GM18502 (cell line): Measurements from ENCODE around the gene PPP3CA.
"Not testable (repeated sequence)": the region's sequence is repeated elsewhere in the genome, so short reads cannot be mapped to it uniquely, and the experiment has no call there.

ENCODE experiments used
- ATAC-seq: cut with Tn5 transposase; IDR thresholded peaks from one replicate; pipeline ENCODE4 v1.9.1; 2021; ENCODE audit warnings: mild to moderate bottlenecking; ENCODE audit not compliant: unreplicated experiment, poor library complexity

The PPP3CA gene

GRCh38 chr4:101033986-101034385, 313.3 kb downstream of the PPP3CA start:
- ATAC-seq: no peak

DNA sequence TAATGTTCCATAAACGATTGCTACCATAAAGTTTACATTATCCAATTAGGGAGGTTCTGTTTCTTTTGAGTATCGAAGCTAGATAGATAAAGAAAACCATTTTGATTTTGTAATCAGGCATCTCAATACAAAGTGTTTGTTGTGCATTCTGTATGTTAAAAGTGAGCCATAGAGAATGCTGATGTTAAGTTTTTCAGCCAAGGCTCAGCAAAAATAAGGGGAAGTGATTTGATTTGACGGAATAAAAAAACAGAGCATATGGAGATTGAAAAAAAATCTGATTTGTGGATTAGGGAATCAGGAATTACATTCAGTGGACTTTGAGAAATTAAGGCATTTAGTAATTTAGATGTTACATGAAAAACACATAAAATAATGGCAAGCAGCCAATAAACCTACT, 314.8 kb downstream of the PPP3CA start:
- no peak for ATAC-seq

DNA sequence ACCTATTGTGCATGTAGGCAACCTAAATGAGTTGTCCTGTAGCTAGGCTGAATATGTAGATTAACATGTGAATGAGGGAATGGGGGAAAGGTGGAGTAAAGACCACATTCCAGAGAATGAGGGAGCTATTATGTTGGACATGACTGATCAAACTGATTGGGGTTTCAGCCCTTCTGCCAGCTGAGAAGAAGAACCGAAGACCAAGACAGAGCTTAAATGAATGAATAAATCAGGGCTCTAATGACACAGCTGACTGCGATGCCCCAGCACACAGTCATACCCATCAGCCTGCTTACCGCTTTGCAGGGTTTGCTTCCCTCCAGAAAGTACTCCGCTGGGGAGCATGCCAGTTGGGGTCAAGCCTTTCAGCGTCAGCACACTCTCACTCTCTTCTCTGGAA, 315.4 kb downstream of the PPP3CA start:
- ATAC-seq: no peak

GRCh38 chr4:101028886-101029285, 318.4 kb downstream of the PPP3CA start:
- no peak for ATAC-seq

DNA sequence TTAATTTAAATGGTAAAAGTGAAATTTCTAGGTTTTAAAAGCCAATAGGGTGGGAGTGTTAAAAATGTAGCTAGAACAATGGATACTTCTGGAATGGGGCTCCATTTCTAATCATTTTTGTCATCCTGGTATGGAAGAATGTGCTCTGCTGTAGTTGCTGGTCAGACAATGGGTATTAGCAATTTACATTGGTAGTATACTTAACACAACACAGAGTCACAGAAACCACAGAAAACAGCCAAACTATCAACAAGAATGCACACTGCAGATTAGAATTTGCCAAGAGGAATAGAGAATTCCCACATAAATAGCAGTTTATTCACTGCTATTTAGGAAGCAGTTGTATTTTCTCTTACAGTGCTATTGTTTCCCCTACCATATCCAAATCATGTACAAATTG, 319.6 kb downstream of the PPP3CA start:
- no peak for ATAC-seq

- no peak for ATAC-seq
Measured at GRCh38 chr4:101025755-101026154, 321.6 kb downstream of the PPP3CA start.

- ATAC-seq: no peak
Measured at GRCh38 chr4:101022151-101023024, 324.9 kb downstream of the PPP3CA start.

GRCh38 chr4:101020956-101021355, 326.4 kb downstream of the PPP3CA start:
- peak; percentile 69 for ATAC-seq

GRCh38 chr4:101019941-101020401, 327.4 kb downstream of the PPP3CA start:
- ATAC-seq: peak; percentile 41

DNA sequence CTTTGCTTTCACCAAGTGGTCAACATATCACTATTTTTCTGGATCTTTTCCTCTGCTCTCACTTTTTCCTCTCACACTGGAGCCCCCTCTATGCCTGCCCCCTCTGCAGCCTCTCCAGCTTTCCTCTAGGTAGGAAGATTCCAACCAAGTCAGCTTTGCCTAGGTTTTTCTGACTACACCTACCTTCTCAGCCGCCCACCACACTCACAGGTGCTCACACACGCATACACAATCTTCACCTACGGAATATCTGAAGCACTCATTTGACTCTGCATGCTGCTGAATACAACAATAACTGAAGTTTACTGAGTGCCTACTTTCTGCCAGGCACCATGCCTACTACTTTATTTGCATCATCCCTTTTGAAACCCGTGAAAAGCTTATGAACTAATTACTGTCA, 328.0 kb downstream of the PPP3CA start:
- no peak for ATAC-seq

- peak; percentile 72 for ATAC-seq
Measured at GRCh38 chr4:101018836-101019235, 328.5 kb downstream of the PPP3CA start.

- ATAC-seq: peak; percentile 44
Measured at GRCh38 chr4:101014417-101014816, 332.9 kb downstream of the PPP3CA start.

- no peak for ATAC-seq
Measured at GRCh38 chr4:101010987-101011386, 336.3 kb downstream of the PPP3CA start.

DNA sequence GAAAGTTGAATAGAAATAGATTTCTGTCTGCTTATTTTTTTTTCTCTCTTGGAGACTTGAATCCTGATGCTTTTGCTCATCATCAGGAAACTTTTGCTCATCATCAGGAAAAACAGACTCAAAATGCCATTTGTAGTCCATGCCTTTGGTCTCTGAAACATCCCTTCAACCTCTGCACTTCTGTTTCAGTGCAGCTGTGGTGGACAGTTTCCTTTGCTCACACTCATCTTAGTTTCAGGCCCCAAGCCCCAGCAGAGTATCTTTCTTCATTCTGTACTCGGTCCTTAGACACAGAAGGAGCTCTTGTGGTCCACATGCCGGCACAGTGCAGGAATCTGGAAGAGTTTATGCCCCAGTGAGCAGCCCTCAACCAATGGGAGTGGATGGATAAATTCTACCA, 337.9 kb downstream of the PPP3CA start:
- peak; percentile 53 for ATAC-seq

DNA sequence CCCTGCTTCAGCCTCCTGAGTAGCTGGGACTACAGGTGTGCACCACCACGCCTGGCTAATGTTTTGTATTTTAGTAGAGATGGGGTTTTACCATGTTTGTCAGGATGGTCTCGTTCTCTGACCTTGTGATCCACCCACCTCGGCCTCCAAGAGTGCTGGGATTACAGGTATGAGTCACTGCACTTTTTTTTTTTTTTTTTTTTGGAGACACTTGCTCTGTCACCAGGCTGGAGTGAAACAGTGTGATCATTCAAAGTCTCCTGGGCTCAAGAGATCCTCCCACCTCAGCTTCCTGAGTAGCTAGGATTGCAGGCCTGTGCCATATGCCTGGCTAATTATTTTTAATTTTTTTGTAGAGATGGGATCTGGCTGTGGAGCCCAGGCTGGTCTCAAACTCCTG, 338.8 kb downstream of the PPP3CA start:
- ATAC-seq: no peak

DNA sequence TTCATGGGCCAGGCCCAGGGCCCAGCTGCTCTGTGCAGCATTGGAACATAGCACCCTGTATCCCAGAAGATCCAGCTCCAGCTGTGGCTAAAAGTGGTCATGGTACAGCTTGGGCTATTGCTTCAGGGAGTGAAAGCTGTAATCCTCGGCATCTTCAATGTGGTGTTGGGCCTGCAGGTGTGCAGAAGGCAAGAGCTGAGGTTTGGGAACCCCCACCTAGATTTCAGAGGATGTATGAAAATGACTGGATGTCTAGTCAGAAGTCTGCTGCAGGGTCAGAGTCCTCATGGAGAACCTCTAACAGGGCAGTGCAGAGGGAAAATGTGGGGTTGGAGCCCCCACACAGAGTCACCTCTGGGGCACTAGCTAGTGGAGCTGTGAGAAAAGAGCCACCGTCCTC, 341.7 kb downstream of the PPP3CA start:
- peak; percentile 62 for ATAC-seq

- ATAC-seq: no peak
Measured at GRCh38 chr4:101000496-101000895, 346.8 kb downstream of the PPP3CA start.

DNA sequence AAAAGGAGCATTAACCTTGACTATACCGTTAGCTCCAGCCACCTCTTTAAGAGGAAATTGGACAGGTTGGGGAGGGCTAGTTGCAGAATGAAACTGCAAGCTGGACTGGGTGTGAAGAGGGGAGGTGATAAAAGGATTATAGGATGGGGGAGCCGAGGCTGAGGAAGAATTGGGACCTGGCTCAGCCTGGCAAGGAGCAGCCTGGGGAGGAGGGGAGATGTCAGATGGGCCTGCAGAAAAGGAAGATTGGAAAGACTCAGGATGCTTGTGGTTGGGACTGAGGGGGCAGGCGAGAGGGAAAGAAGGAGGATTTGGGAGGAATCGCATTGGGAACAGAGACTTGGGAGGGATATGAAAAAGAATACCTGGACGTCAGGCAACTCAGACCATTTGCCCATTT, 351.7 kb downstream of the PPP3CA start:
- ATAC-seq: no peak

GRCh38 chr4:100995002-100995401, 352.3 kb downstream of the PPP3CA start:
- ATAC-seq: not testable (repeated sequence)

DNA sequence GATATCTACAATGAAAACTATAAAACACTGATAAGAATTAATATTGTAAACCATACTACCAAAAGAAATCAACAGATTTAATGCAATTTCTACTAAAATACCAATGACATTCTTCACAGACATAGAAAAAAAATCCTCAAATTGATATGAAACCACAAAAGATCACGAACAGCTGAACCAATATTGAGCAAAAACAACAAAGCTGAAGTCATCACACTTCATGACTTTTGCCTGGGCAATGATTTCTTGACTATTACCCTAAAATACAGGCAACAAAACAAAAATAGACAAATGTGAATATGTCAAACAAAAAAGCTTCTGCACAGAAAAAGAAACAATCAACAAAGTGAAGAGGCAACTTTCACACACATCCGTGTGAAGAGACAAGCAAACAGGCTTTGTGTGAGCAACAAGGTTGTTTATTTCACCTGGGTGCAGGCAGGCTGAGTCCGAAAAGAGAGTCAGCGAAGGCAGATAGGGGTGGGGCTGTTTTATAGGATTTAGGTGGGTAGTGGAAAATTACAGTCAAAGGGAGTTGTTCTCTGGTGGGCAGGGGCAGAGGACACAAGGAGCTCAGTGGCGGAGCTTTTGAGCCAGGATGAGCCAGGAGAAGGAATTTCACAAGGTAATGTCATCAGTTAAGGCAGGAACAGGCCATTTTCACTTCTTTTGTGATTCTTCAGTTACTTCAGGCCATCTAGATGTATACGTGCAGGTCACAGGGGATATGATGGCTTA, 355.8 kb downstream of the PPP3CA start:
- not testable (repeated sequence) for ATAC-seq

DNA sequence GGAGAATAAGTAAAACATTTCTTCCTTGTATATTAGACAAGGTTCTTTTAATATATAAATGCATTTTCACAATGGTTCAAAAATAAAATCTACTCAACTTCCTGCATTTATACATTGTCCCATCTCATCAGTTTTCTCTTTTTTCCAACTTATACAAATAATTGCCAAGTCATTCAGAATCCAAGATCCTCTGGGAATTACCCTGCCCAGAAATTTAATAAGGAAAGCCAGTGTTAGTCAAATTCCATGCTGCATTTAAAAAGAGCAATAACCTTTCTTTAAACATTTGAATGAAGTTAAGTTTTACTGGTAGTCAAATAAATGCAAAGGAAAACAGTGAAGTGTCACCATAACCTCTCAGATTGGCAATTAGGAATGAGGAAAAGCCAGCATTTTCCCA, 357.9 kb downstream of the PPP3CA start:
- ATAC-seq: no peak
